ENCODE measurements around the gene DNAH6.

- no peak for TF ChIP-seq CTCF (IDR thresholded peaks at IDR 0.05; ENCODE audit: low read depth, low read length)
- TF ChIP-seq POLR2A (IDR thresholded peaks at IDR 0.05; ENCODE audit: extremely low read depth, insufficient read length) = no peak
Observed at GRCh38 chr2:84757648-84758047, 241.3 kb downstream of the DNAH6 start.

Data from NB4 (cell line).